Liver (tissue), 3 donors: Measurements from ENCODE around the gene ATP6V1C2.

Experiments used
- EGR1 ChIP-seq, 2 donors: IDR thresholded peaks; 2 replicates each; pipeline ENCODE4 v1.6.1; 2016 to 2018; ENCODE audit warnings: antibody characterized with exemption in 2 of 2, low read depth in 2 of 2
- GABPA ChIP-seq, 2 donors: IDR thresholded peaks in 1 of 2; conservative IDR thresholded peaks in 1 of 2; 2 replicates each; pipeline ENCODE4 v1.6.1; 2016; ENCODE audit warnings: antibody characterized with exemption in 2 of 2, mild to moderate bottlenecking in 1 of 2, moderate library complexity in 1 of 2
- HNF4A ChIP-seq, 2 donors: conservative IDR thresholded peaks; 2 replicates each; pipeline ENCODE4 v1.6.1; 2016; ENCODE audit warnings: antibody characterized with exemption in 2 of 2, mild to moderate bottlenecking in 2 of 2
- JUND ChIP-seq, 2 donors: IDR thresholded peaks; 2 replicates each; pipeline ENCODE4 v1.6.1; 2016; ENCODE audit warnings: antibody characterized with exemption in 2 of 2
- NR2F2 ChIP-seq: IDR thresholded peaks from 2 replicates; pipeline ENCODE4 v1.6.1; 2016; ENCODE audit warnings: antibody characterized with exemption
- RAD21 ChIP-seq, 2 donors: IDR thresholded peaks; 2 replicates each; pipeline ENCODE4 v1.6.1; 2016; ENCODE audit warnings: antibody characterized with exemption in 2 of 2, mild to moderate bottlenecking in 2 of 2
- SP1 ChIP-seq: IDR thresholded peaks from 2 replicates; pipeline ENCODE4 v1.6.1; 2018; ENCODE audit warnings: antibody characterized with exemption, mild to moderate bottlenecking
- TAF1 ChIP-seq: conservative IDR thresholded peaks from 2 replicates; pipeline ENCODE4 v1.6.1; 2016; ENCODE audit warnings: antibody characterized with exemption, mild to moderate bottlenecking
- YY1 ChIP-seq: IDR thresholded peaks from 2 replicates; pipeline ENCODE4 v1.6.1; 2016; ENCODE audit warnings: antibody characterized with exemption, mild to moderate bottlenecking
- TF ChIP-seq, protein P1 (sequence below): fragments of 150-350 bp; IDR thresholded peaks from 2 replicates; pipeline ENCODE4 v1.5.1; 2017; ENCODE audit warnings: improper control_type of control experiment, low read depth, low read length; ENCODE audit not compliant: missing input control
- TF ChIP-seq, protein P2 (sequence below): IDR thresholded peaks from 2 replicates; pipeline ENCODE4 v1.6.1; 2016; ENCODE audit warnings: antibody characterized with exemption, mild to moderate bottlenecking
- TF ChIP-seq, protein P3 (sequence below): IDR thresholded peaks from 2 replicates; pipeline ENCODE4 v1.6.1; 2016; ENCODE audit warnings: antibody characterized with exemption
- TF ChIP-seq, protein P4 (sequence below): IDR thresholded peaks from 2 replicates; pipeline ENCODE4 v1.6.1; 2016; ENCODE audit warnings: antibody characterized with exemption
- donor health status: healthy.
- donor health status: healthy.

DNA sequence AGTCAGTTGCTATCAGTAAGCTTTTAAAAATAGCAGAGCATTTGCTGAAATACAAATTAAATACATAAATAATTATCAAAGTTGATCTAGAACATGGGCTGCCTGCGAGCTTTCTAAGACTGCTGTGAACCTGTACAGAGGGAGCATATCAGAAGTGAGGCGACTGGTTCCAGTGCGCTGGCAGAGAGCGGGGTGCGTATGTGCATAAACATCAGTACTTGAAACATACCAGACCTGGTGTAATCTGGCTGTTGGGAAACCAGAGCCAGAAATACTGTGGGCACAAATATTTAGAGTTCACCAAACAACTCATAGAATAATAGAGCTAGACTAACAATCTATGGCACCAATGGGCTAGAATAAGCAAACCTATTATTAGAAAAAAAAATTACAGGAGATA is 63.8 kb downstream of the ATP6V1C2 start:
- TF ChIP-seq, protein P1, sequence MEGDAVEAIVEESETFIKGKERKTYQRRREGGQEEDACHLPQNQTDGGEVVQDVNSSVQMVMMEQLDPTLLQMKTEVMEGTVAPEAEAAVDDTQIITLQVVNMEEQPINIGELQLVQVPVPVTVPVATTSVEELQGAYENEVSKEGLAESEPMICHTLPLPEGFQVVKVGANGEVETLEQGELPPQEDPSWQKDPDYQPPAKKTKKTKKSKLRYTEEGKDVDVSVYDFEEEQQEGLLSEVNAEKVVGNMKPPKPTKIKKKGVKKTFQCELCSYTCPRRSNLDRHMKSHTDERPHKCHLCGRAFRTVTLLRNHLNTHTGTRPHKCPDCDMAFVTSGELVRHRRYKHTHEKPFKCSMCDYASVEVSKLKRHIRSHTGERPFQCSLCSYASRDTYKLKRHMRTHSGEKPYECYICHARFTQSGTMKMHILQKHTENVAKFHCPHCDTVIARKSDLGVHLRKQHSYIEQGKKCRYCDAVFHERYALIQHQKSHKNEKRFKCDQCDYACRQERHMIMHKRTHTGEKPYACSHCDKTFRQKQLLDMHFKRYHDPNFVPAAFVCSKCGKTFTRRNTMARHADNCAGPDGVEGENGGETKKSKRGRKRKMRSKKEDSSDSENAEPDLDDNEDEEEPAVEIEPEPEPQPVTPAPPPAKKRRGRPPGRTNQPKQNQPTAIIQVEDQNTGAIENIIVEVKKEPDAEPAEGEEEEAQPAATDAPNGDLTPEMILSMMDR = no peak
- no peak for TF ChIP-seq SP1
- TF ChIP-seq, protein P2, sequence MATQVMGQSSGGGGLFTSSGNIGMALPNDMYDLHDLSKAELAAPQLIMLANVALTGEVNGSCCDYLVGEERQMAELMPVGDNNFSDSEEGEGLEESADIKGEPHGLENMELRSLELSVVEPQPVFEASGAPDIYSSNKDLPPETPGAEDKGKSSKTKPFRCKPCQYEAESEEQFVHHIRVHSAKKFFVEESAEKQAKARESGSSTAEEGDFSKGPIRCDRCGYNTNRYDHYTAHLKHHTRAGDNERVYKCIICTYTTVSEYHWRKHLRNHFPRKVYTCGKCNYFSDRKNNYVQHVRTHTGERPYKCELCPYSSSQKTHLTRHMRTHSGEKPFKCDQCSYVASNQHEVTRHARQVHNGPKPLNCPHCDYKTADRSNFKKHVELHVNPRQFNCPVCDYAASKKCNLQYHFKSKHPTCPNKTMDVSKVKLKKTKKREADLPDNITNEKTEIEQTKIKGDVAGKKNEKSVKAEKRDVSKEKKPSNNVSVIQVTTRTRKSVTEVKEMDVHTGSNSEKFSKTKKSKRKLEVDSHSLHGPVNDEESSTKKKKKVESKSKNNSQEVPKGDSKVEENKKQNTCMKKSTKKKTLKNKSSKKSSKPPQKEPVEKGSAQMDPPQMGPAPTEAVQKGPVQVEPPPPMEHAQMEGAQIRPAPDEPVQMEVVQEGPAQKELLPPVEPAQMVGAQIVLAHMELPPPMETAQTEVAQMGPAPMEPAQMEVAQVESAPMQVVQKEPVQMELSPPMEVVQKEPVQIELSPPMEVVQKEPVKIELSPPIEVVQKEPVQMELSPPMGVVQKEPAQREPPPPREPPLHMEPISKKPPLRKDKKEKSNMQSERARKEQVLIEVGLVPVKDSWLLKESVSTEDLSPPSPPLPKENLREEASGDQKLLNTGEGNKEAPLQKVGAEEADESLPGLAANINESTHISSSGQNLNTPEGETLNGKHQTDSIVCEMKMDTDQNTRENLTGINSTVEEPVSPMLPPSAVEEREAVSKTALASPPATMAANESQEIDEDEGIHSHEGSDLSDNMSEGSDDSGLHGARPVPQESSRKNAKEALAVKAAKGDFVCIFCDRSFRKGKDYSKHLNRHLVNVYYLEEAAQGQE = no peak
- no peak for TF ChIP-seq RAD21 (IDR thresholded peaks at IDR 0.05)
- TF ChIP-seq TAF1 = no peak
- no peak for TF ChIP-seq YY1
- TF ChIP-seq, protein P3, sequence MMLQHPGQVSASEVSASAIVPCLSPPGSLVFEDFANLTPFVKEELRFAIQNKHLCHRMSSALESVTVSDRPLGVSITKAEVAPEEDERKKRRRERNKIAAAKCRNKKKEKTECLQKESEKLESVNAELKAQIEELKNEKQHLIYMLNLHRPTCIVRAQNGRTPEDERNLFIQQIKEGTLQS = no peak
- no peak for TF ChIP-seq JUND (IDR thresholded peaks at IDR 0.05)
- no peak for TF ChIP-seq EGR1 (IDR thresholded peaks at IDR 0.05; ENCODE audit: low read depth in 2 of 2)
- TF ChIP-seq NR2F2 = no peak
- TF ChIP-seq, protein P4, sequence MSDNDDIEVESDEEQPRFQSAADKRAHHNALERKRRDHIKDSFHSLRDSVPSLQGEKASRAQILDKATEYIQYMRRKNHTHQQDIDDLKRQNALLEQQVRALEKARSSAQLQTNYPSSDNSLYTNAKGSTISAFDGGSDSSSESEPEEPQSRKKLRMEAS = no peak
- no peak for TF ChIP-seq GABPA (IDR thresholded peaks at IDR 0.05 in 1 of 2, conservative IDR thresholded peaks at IDR 0.05 in 1 of 2)
- no peak for TF ChIP-seq HNF4A (conservative IDR thresholded peaks at IDR 0.05)
